Heart left ventricle (tissue), 13 donors: ENCODE results near the gene TCF20.

Source experiments
- POLR2A ChIP-seq, 2 donors: fragments of 450-650 bp; IDR thresholded peaks; one replicate each; pipeline ENCODE4 v1.6.1; 2017; ENCODE audit warnings: antibody characterized with exemption in 2 of 2, mild to moderate bottlenecking in 2 of 2, moderate library complexity in 2 of 2
- TF ChIP-seq, protein P1 (sequence below), 12 donors: fragments of 200-600 bp; sonication (generic) in 4 of 12; IDR thresholded peaks; one replicate each; pipeline versions ENCODE4 v1.5.0 to v1.8.0; 2018 to 2022; ENCODE audit warnings: antibody characterized with exemption in 12 of 12, mild to moderate bottlenecking in 5 of 12
- donor health status: ischemic (EF 13 %, LVEDD 7.1; RV severe dilation, severe dysfunction).
- donor health status: DM: no; HTN: yes; CAD: no.
- donor health status: DM: no; HTN: no; CAD: no.
- donor health status: ischemic (EF 25% LVEDD 6.9; RV normal size, moderate dysfunction).
- donor health status: ischemic (EF 25% LVEDD 5.7; RV mildly dilated, moderate dysfunction).
- donor health status: ischemic (EF 35%, LVEDD 5.7; RV mildly dilated, moderate dysfunction).
- donor health status: nonischemic (EF 11% LVEDD 7.7; RV severe dilation, severe dysfunction).
- donor health status: DM: yes; HTN: yes; CAD: no.
- donor health status: PGD.
- donor health status: ischemic (EF 29% LVEDD 5.4; RV normal size, mild dysfunction).
- donor health status: nonischemic (EF 23%, LVEDD 6.1; RV moderate dilation, normal function).

DNA sequence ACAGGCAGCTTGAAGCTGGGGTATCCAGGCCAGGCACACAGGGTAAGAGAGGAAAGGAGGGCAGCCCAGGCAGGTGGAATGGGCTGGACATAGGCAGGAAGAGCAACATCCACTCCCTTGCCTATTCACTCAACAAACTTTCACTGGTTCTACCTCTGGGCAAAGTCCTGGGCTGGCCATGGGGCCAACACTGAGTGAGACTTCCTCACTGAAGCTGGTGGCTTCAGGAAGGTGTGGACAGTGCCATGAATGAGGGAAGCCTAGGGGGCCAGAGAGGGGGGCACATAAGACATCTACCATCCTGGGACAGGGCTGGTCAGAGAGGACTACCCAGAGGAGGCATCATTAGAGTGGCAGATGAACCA is 44.9 kb upstream of the TCF20 start:
- TF ChIP-seq, protein P1, sequence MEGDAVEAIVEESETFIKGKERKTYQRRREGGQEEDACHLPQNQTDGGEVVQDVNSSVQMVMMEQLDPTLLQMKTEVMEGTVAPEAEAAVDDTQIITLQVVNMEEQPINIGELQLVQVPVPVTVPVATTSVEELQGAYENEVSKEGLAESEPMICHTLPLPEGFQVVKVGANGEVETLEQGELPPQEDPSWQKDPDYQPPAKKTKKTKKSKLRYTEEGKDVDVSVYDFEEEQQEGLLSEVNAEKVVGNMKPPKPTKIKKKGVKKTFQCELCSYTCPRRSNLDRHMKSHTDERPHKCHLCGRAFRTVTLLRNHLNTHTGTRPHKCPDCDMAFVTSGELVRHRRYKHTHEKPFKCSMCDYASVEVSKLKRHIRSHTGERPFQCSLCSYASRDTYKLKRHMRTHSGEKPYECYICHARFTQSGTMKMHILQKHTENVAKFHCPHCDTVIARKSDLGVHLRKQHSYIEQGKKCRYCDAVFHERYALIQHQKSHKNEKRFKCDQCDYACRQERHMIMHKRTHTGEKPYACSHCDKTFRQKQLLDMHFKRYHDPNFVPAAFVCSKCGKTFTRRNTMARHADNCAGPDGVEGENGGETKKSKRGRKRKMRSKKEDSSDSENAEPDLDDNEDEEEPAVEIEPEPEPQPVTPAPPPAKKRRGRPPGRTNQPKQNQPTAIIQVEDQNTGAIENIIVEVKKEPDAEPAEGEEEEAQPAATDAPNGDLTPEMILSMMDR (IDR thresholded peaks at IDR 0.05), result no peak
- no peak for TF ChIP-seq POLR2A (IDR thresholded peaks at IDR 0.05)
